PC-3 (cell line): ENCODE data around the gene PPP2R5A.

Experiments used
- EZH2 ChIP-seq: fragments of 300-600 bp; sonication (generic); IDR thresholded peaks from one replicate; pipeline ENCODE4 v1.6.1; 2017; ENCODE audit warnings: antibody characterized with exemption, mild to moderate bottlenecking, low read length; ENCODE audit not compliant: unreplicated experiment
- EZH2phosphoT487 ChIP-seq: fragments of 300-600 bp; sonication (generic); IDR thresholded peaks from 2 replicates; pipeline ENCODE4 v1.6.1; 2018; ENCODE audit warnings: mild to moderate bottlenecking, antibody characterized with exemption, low read length, borderline replicate concordance
- TF ChIP-seq, protein P1 (sequence below): fragments of 300-600 bp; sonication (generic); conservative IDR thresholded peaks from 2 replicates; pipeline ENCODE4 v1.5.1; 2017; ENCODE audit warnings: antibody characterized with exemption, low read depth, mild to moderate bottlenecking, low read length

GRCh38 chr1:212326541-212326940 is 41.3 kb downstream of the PPP2R5A start:
- TF ChIP-seq, protein P1, sequence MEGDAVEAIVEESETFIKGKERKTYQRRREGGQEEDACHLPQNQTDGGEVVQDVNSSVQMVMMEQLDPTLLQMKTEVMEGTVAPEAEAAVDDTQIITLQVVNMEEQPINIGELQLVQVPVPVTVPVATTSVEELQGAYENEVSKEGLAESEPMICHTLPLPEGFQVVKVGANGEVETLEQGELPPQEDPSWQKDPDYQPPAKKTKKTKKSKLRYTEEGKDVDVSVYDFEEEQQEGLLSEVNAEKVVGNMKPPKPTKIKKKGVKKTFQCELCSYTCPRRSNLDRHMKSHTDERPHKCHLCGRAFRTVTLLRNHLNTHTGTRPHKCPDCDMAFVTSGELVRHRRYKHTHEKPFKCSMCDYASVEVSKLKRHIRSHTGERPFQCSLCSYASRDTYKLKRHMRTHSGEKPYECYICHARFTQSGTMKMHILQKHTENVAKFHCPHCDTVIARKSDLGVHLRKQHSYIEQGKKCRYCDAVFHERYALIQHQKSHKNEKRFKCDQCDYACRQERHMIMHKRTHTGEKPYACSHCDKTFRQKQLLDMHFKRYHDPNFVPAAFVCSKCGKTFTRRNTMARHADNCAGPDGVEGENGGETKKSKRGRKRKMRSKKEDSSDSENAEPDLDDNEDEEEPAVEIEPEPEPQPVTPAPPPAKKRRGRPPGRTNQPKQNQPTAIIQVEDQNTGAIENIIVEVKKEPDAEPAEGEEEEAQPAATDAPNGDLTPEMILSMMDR = no peak
- TF ChIP-seq EZH2 = no peak
- no peak for TF ChIP-seq EZH2phosphoT487
